NT2/D1 (cell line): Measurements from ENCODE around the gene CACFD1.

ENCODE experiments used
- SUZ12 ChIP-seq: IDR thresholded peaks from 2 replicates; pipeline ENCODE4 v1.6.1; 2011; ENCODE audit not compliant: insufficient read length, insufficient read depth; ENCODE audit errors: extremely low read depth
- YY1 ChIP-seq: IDR thresholded peaks from 2 replicates; pipeline ENCODE4 v1.6.1; 2011; ENCODE audit not compliant: insufficient read length, insufficient read depth
- ZNF274 ChIP-seq: IDR thresholded peaks from 2 replicates; pipeline ENCODE4 v1.6.1; 2011; ENCODE audit warnings: mild to moderate bottlenecking, low read depth, low read length

GRCh38 chr9:133488686-133489252, 29.0 kb downstream of the CACFD1 start:
- no peak for TF ChIP-seq ZNF274
- no peak for TF ChIP-seq YY1
- TF ChIP-seq SUZ12: no peak
